Right atrium auricular region (tissue), 2 donors: Measurements from ENCODE around the gene SIL1. TPM values are rescaled to one million over a fixed set of nuclear protein-coding genes. Genes with fewer than 3 reads are reported as not detected.

ENCODE experiments used
- DNase-seq: peaks from one replicate; pipeline ENCODE4 v3.0.0-alpha.2; 2019; ENCODE audit warnings: low spot score
- H3K27ac ChIP-seq, 2 donors: fragments of 200-600 bp; sonication (generic); 1 replicate in 1 of 2; 2 replicates in 1 of 2; pipeline ENCODE4 v1.5.1; 2016 to 2019
- H3K27me3 ChIP-seq, 2 donors: fragments of 200-600 bp; sonication (generic); one replicate each; pipeline versions ENCODE4 v1.5.1 to v1.6.0; 2017 to 2019
- H3K36me3 ChIP-seq: fragments of 200-600 bp; sonication (generic); one replicate; pipeline ENCODE4 v1.5.1; 2016
- H3K4me1 ChIP-seq, 2 donors: fragments of 200-600 bp; sonication (generic); one replicate each; pipeline versions ENCODE4 v1.5.1 to v1.6.0; 2017 to 2019
- H3K4me3 ChIP-seq, 2 donors: fragments of 200-600 bp; sonication (generic); 1 replicate in 1 of 2; 2 replicates in 1 of 2; pipeline ENCODE4 v1.5.1; 2017 to 2019; ENCODE audit warnings: mild to moderate bottlenecking in 1 of 2, moderate library complexity in 1 of 2
- H3K9me3 ChIP-seq, 2 donors: fragments of 200-600 bp; sonication (generic); one replicate each; pipeline ENCODE4 v1.5.1; 2019
- total RNA-seq, 2 donors: library from RNA; depleted of rRNA; stranded (reverse); fragments of >200 nt; gene quantifications; one replicate each; pipeline ENCODE4 v1.1.0, GENCODE V29; 2016
- TF ChIP-seq, protein P1 (sequence below), 2 donors: fragments of 200-600 bp; sonication (generic); IDR thresholded peaks; one replicate each; pipeline ENCODE4 v1.5.1; 2019; ENCODE audit warnings: antibody characterized with exemption in 2 of 2

The SIL1 gene
- total RNA-seq, 2 donors from 2014 or later = 32.7 to 41.3 TPM

DNA sequence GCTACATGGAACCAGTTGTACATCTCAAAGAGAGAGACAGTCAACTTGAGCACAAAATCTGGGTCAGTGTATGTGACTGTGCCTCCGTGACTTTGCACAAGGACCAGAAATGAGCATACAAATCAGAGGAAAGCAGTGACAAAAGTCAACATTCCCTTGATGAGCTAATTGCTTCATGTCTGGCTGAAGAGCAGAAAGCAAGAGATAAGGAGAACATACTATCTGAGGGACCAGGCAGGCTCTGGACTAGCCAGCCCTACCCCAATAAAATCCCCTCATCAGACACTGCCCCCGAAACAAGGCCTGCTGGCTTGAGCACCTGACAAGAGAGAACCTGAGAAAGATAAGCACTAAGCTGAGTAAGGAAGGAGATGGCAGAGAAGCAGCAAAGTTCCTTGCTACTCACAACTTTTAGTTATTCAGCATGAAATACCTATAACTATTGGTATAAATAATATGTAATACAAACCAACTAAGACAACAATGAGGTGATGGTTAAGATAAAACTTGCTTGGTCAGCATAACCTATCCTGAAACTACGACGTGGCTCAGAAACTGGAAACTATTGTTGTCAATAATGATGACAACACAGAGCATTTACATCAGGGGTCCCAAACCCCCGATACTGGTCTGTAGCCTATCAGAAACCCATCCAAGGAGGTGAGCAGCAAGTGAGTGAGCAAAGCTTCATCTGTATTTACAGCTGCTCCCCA is 9.5 kb downstream of the SIL1 start:
- TF ChIP-seq, protein P1, sequence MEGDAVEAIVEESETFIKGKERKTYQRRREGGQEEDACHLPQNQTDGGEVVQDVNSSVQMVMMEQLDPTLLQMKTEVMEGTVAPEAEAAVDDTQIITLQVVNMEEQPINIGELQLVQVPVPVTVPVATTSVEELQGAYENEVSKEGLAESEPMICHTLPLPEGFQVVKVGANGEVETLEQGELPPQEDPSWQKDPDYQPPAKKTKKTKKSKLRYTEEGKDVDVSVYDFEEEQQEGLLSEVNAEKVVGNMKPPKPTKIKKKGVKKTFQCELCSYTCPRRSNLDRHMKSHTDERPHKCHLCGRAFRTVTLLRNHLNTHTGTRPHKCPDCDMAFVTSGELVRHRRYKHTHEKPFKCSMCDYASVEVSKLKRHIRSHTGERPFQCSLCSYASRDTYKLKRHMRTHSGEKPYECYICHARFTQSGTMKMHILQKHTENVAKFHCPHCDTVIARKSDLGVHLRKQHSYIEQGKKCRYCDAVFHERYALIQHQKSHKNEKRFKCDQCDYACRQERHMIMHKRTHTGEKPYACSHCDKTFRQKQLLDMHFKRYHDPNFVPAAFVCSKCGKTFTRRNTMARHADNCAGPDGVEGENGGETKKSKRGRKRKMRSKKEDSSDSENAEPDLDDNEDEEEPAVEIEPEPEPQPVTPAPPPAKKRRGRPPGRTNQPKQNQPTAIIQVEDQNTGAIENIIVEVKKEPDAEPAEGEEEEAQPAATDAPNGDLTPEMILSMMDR (IDR thresholded peaks at IDR 0.05) = no peak
- no peaks in the 10 kb centered on the region for H3K9me3 ChIP-seq
- H3K27me3 ChIP-seq = no peaks in the 10 kb centered on the region
- H3K27ac ChIP-seq = no peak overlapping the region
- H3K4me3 ChIP-seq = no peak overlapping the region
- peaks cover 0 to 36% of the 10 kb centered on the region in 2 donors for H3K4me1 ChIP-seq
- DNase-seq = no peak
- H3K36me3 ChIP-seq = no peaks in the 10 kb centered on the region

DNA sequence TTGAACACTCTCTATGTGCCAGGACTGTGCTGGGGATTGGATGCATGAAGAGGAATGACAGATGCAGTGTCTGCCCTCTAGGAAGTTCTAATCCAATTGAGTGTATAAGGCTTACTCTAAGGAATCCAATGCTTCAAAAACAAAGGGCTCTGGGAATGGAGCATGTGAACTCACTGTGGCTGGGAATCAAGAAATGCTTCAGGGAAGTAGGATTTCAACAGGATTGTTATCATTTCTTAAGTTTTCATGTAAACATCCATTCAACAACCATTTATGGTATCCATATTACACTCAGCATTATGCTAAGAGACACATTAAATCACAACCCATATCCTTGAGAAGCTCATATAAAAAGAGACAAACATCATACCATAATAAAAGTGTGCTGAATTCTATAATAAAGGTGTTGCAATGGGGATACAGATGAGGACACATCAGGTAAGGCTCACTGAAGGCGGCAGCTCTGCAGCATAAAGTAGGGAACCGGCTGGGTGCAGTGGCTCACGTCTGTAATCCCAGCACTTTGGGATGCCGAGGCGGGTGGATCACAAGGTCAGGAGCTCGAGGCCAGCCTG is 11.3 kb downstream of the SIL1 start:
- H3K4me3 ChIP-seq = no peak overlapping the region
- TF ChIP-seq, protein P1 (IDR thresholded peaks at IDR 0.05) = no peak
- peaks cover 0 to 48% of the 10 kb centered on the region in 2 donors for H3K4me1 ChIP-seq
- H3K27me3 ChIP-seq = no peaks in the 10 kb centered on the region
- no peaks in the 10 kb centered on the region for H3K9me3 ChIP-seq
- DNase-seq = no peak
- no peaks in the 10 kb centered on the region for H3K36me3 ChIP-seq
- no peak overlapping the region for H3K27ac ChIP-seq

DNA sequence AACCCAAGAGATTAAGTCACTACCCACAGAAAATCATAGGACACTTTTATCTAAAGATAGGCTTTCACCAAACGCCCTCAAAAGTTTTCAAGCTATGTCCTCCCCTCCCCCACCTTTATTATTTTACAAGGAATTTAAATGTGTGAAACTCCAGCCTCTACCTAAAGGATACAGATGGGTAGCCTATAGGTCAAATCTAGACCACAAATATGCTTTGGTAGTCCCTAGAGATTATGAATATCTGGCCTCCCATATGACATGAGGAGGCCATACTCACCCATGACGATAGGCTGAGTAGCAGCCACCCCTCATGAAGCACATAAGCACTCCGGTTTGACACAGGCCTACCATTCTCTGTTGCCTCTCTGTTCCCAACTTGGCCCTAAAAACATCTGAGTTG is 11.9 kb downstream of the SIL1 start:
- TF ChIP-seq, protein P1 (IDR thresholded peaks at IDR 0.05) = no peak
- peaks cover 0 to 54% of the 10 kb centered on the region in 2 donors for H3K4me1 ChIP-seq
- no peak overlapping the region for H3K4me3 ChIP-seq
- no peak for DNase-seq
- H3K27me3 ChIP-seq = no peaks in the 10 kb centered on the region
- H3K36me3 ChIP-seq = no peaks in the 10 kb centered on the region
- H3K9me3 ChIP-seq = no peaks in the 10 kb centered on the region
- H3K27ac ChIP-seq = no peak overlapping the region

DNA sequence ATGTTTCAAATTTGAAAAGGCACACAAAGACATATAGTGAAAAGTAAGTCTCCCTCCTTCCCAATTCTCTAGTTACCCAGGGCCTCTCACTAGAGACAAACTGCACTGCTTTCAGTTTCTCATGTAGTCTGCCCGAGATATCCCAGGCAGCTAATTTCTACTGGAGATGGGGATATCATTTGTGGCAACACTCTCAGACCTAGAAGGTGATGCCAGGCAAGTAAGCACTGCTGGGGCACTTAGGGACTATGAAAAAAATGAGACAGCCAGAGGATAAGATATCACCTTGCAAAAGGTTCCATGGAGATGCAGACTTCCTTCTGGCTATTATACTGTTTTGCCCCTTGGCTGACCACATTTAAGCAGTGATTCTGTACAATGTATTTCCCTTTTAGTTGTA is 12.6 kb downstream of the SIL1 start:
- no peak overlapping the region for H3K4me3 ChIP-seq
- peaks cover 0 to 61% of the 10 kb centered on the region in 2 donors for H3K4me1 ChIP-seq
- H3K9me3 ChIP-seq = no peaks in the 10 kb centered on the region
- DNase-seq = no peak
- H3K27me3 ChIP-seq = no peaks in the 10 kb centered on the region
- no peak overlapping the region for H3K27ac ChIP-seq
- TF ChIP-seq, protein P1 (IDR thresholded peaks at IDR 0.05) = no peak
- no peaks in the 10 kb centered on the region for H3K36me3 ChIP-seq

DNA sequence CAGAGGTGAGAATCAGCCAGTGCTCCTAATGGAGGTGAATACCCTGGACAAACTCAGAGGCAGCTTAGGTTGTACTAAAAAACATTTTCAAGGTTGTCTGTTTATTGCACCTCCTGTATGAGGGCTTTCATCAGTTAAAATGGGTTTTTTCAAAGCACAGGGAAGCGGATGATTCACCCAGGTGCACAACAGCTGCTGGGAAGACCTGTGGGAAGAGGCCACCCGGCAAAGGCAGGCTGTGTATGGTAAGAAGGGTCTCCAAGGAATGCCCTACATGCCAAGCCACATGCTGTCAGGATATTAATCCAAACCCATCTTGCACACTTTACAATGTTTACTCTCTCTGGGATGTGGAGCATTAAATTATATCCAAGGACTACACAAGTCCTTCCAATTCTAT is 14.7 kb downstream of the SIL1 start:
- no peaks in the 10 kb centered on the region for H3K27me3 ChIP-seq

More for the DNA sequence above, 14.7 kb downstream of the SIL1 start:
- Histone ChIP-seq H3K4me3 (no peak overlapping the region), H3K27ac (no peak overlapping the region), H3K4me1 (peaks cover 0 to 66% of the 10 kb centered on the region in 2 donors), H3K36me3 (no peaks in the 10 kb centered on the region), H3K9me3 (no peaks in the 10 kb centered on the region)
- no peak for DNase-seq
- TF ChIP-seq, protein P1 (IDR thresholded peaks at IDR 0.05) = no peak
